ENCODE measurements around the gene TPRA1. TPM values are rescaled to one million over a fixed set of nuclear protein-coding genes. Genes with fewer than 3 reads are reported as not detected.

TPRA1 gene
- total RNA-seq, 1 donor from 2014 or later = 38.4 TPM

DNA sequence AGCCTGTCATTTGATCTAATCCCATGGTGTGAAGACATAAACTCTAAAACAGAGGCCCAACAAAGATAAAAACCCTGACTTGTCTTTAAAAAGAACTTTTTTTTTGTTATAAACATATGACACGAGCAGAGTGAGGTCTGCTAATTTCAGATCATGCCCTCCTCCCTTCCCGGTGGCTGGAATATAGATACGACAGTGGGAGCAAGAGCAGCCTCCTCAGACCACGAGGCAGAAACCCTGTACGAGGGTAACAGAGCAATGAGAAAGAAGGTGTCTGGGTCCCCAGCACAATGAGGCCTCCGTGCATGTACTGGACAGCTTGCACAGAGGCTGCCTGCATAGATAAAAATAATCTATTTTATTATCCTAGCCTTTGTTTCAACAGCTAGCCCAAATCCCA lies 5.8 kb downstream of the TPRA1 start:
- DNase-seq (ENCODE audit: low read depth) (no peak), FAIRE-seq (no peak)
- H3K27me3 ChIP-seq (ENCODE audit: control insufficient read depth, insufficient read depth, low read length) = no peaks in the 10 kb centered on the region
- H3K36me3 ChIP-seq (ENCODE audit: control insufficient read depth, insufficient read depth, low read length) = peaks cover 5% of the 10 kb centered on the region
- TF ChIP-seq, protein P1, sequence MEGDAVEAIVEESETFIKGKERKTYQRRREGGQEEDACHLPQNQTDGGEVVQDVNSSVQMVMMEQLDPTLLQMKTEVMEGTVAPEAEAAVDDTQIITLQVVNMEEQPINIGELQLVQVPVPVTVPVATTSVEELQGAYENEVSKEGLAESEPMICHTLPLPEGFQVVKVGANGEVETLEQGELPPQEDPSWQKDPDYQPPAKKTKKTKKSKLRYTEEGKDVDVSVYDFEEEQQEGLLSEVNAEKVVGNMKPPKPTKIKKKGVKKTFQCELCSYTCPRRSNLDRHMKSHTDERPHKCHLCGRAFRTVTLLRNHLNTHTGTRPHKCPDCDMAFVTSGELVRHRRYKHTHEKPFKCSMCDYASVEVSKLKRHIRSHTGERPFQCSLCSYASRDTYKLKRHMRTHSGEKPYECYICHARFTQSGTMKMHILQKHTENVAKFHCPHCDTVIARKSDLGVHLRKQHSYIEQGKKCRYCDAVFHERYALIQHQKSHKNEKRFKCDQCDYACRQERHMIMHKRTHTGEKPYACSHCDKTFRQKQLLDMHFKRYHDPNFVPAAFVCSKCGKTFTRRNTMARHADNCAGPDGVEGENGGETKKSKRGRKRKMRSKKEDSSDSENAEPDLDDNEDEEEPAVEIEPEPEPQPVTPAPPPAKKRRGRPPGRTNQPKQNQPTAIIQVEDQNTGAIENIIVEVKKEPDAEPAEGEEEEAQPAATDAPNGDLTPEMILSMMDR (IDR thresholded peaks at IDR 0.05; ENCODE audit: insufficient read depth, low read length, severe bottlenecking) = no peak
- no peak overlapping the region for H3K4me3 ChIP-seq (ENCODE audit: low read depth, low read length)

DNA sequence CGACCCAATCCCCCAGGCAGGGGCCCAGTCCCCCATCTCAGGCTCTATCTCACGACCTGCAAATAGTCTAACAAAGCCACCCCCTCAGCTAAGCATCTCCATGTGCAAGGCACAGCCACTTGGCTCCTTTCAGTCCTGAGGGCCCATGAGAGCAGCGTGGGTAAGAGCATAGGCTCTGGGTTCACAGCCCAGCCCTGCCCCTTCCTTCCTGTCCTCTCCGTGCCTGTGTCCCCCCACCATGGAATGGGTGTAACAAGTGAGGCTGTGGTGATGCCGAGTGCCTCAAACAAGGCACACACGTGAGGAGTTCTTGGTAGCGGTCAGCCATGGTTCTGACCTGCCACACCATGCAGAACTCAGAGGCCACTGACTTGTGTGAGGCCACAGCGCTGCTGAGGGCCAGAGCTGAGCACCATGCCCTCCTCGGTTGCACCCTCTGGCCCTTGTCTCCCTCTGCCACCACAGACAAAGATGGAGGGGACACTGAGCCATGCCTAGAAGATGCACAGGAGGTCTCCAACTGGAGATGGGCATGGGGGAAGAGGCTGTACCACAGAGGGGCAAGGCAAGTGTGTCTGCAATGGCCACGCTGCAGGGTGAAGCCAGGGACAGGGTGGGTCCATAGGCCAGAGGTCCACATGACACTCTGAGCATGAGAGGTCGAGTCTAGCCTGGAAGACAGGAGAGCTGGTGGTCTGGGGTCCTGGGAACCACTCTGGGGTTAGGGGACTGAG lies 10.0 kb downstream of the TPRA1 start:
- Histone ChIP-seq H3K4me3 (ENCODE audit: low read depth, low read length) (no peak overlapping the region), H3K27me3 (ENCODE audit: control insufficient read depth, insufficient read depth, low read length) (no peaks in the 10 kb centered on the region), H3K36me3 (ENCODE audit: control insufficient read depth, insufficient read depth, low read length) (peaks cover 15% of the 10 kb centered on the region)
- FAIRE-seq (no peak), DNase-seq (ENCODE audit: low read depth) (no peak)
- TF ChIP-seq, protein P1 (IDR thresholded peaks at IDR 0.05; ENCODE audit: insufficient read depth, low read length, severe bottlenecking) = no peak

DNA sequence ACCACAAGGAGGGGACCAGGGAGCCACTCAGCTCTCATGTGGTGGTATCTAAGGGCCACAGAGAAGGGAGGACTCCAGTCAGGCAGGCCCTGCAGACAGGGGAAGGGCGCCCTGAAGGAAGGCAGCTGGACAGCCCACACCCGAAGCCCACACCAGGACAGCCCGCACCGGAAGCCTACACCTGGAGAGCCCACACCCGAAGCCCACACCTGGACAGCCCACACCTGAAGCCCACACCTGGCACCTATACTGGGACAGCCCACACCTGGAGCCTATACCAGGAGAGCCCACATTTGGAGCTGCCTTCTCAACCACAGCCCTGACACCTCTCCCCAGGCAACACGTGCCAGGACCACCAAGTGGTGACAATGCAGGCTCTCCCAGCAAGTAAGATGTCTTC lies 11.7 kb downstream of the TPRA1 start:
- peaks cover 26% of the 10 kb centered on the region for H3K36me3 ChIP-seq (ENCODE audit: control insufficient read depth, insufficient read depth, low read length)

DNA sequence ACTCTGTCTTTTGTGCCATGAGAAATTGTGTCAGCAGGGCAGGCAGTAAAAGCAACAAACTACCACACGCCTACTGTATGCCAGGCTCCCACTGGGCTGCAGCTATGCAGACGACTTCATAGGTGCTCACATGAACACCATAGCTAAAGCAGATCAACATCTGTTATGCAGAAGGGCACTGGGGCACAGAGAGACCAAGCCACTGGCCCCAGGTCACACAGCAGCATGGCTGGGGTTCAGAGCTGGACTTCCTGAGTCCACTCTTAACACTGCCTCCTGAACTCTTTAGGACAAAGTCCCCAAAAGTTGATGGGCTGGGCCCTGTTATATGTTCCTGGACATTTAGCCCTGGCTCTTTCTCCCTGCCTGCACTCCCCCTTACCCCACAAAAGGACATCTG lies 12.4 kb downstream of the TPRA1 start:
- TF ChIP-seq, protein P1 (IDR thresholded peaks at IDR 0.05; ENCODE audit: insufficient read depth, low read length, severe bottlenecking) = no peak
- no peak for DNase-seq (ENCODE audit: low read depth)
- Histone ChIP-seq H3K27me3 (ENCODE audit: control insufficient read depth, insufficient read depth, low read length) (no peaks in the 10 kb centered on the region), H3K36me3 (ENCODE audit: control insufficient read depth, insufficient read depth, low read length) (peaks cover 32% of the 10 kb centered on the region), H3K4me3 (ENCODE audit: low read depth, low read length) (no peak overlapping the region)
- no peak for FAIRE-seq

More for the DNA sequence above, 11.7 kb downstream of the TPRA1 start:
- H3K4me3 ChIP-seq (ENCODE audit: low read depth, low read length) = no peak overlapping the region
- H3K27me3 ChIP-seq (ENCODE audit: control insufficient read depth, insufficient read depth, low read length) = no peaks in the 10 kb centered on the region
- DNase-seq (ENCODE audit: low read depth) (no peak), FAIRE-seq (no peak)
- TF ChIP-seq, protein P1 (IDR thresholded peaks at IDR 0.05; ENCODE audit: insufficient read depth, low read length, severe bottlenecking) = no peak

DNA sequence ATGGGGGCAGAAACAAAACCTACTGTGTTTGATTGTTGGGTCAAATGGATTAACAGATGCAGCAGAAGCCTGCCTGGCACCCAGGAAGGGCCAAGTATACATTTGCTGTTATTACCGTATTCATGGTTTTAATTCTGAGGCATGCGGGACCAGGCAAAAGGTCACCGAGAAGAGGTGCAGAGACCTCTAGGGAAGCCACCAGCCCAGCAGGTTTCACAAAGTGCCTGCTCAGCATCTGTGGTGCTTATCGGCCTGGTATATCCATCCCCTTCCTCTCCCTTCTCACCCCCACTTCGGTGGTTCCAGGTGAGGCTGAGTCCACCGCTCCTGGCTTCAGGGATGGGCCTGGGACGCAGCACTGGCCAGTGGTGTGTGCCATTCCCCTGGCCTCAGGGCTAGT lies 13.1 kb downstream of the TPRA1 start:
- DNase-seq (ENCODE audit: low read depth) (no peak), FAIRE-seq (no peak)
- H3K4me3 ChIP-seq (ENCODE audit: low read depth, low read length) = no peak overlapping the region
- peaks cover 37% of the 10 kb centered on the region for H3K36me3 ChIP-seq (ENCODE audit: control insufficient read depth, insufficient read depth, low read length)
- TF ChIP-seq, protein P1 (IDR thresholded peaks at IDR 0.05; ENCODE audit: insufficient read depth, low read length, severe bottlenecking) = no peak
- H3K27me3 ChIP-seq (ENCODE audit: control insufficient read depth, insufficient read depth, low read length) = no peaks in the 10 kb centered on the region

All from bronchial epithelial cell (primary cell).